GM06990 (cell line): ENCODE data around the gene FBN1.

Experiments
- DNase-seq: peaks from one replicate; pipeline ENCODE4 v3.0.0-alpha.2; 2011; ENCODE audit not compliant: insufficient read length; ENCODE audit errors: extremely low read depth
- H3K27me3 ChIP-seq: replicated peaks from 2 replicates; pipeline ENCODE4 v1.6.0; 2011; ENCODE audit warnings: low read length; ENCODE audit not compliant: control insufficient read depth, insufficient read depth
- H3K36me3 ChIP-seq: 2 replicates; pipeline ENCODE4 v1.5.1; 2011; ENCODE audit warnings: low read length; ENCODE audit not compliant: control insufficient read depth, insufficient read depth
- H3K4me3 ChIP-seq: replicated peaks from 2 replicates; pipeline ENCODE4 v1.5.1; 2011; ENCODE audit warnings: low read depth, mild to moderate bottlenecking, control low read depth, low read length
- TF ChIP-seq, protein P1 (sequence below): IDR thresholded peaks from 2 replicates; pipeline ENCODE4 v1.5.1; 2011; ENCODE audit warnings: low read length, control low read depth, mild to moderate bottlenecking, inconsistent platforms; ENCODE audit not compliant: insufficient read depth, poor library complexity, severe bottlenecking

Gene FBN1

DNA sequence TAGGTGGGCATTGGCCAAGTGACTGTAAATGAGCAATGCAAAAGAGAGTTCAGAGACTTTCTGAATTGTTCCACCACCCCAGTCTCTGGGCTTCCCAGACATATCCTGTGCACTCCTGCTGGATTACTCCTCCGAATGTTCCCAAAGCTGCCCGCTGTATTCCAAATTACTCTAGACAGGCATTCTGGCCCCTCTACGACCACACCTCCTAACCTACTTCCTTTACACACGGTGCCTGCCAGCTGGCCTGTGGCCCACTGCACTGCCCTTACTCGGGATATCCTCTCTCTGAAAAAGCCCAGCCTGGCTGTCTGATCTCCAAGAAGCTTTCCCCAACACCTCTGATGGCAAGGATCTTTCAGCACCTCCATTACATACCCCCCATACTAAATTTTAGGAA lies 247.7 kb downstream of the FBN1 start:
- H3K36me3 ChIP-seq = no peaks in the 10 kb centered on the region
- H3K4me3 ChIP-seq = no peak overlapping the region
- TF ChIP-seq, protein P1, sequence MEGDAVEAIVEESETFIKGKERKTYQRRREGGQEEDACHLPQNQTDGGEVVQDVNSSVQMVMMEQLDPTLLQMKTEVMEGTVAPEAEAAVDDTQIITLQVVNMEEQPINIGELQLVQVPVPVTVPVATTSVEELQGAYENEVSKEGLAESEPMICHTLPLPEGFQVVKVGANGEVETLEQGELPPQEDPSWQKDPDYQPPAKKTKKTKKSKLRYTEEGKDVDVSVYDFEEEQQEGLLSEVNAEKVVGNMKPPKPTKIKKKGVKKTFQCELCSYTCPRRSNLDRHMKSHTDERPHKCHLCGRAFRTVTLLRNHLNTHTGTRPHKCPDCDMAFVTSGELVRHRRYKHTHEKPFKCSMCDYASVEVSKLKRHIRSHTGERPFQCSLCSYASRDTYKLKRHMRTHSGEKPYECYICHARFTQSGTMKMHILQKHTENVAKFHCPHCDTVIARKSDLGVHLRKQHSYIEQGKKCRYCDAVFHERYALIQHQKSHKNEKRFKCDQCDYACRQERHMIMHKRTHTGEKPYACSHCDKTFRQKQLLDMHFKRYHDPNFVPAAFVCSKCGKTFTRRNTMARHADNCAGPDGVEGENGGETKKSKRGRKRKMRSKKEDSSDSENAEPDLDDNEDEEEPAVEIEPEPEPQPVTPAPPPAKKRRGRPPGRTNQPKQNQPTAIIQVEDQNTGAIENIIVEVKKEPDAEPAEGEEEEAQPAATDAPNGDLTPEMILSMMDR = no peak
- no peak for DNase-seq
- H3K27me3 ChIP-seq = no peaks in the 10 kb centered on the region

GRCh38 chr15:48396020-48396419 lies 249.5 kb downstream of the FBN1 start:
- TF ChIP-seq, protein P1 = no peak
- no peak for DNase-seq
- H3K4me3 ChIP-seq = no peak overlapping the region

DNA sequence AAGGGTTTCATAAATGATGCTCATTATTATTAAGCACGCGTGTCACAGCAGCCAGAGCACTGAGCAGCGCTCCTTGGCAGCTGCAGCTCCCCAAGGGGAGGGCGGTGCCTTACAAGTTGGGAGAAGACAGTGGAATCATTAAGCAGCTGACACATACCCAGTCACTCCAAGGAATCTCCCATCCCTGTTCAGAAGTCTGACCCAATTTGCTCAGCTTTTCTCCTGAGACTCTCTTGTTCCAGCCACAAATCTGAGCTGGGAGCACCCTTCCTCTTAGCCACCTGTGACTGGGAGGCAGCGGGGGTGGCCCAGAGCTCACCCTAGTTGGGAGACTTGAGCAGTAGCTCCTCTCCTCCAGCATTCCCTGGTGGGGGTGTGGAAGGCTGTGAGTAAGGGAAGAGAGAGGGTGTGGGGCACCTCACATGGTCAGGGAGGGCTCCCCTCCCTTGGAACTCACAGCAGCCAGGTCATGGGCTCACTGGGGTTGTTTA lies 249.9 kb downstream of the FBN1 start:
- Histone ChIP-seq H3K4me3 (no peak overlapping the region), H3K36me3 (no peaks in the 10 kb centered on the region), H3K27me3 (no peaks in the 10 kb centered on the region)
- no peak for DNase-seq
- TF ChIP-seq, protein P1 = no peak

More at GRCh38 chr15:48396020-48396419, 249.5 kb downstream of the FBN1 start:
- Histone ChIP-seq H3K27me3 (no peaks in the 10 kb centered on the region), H3K36me3 (no peaks in the 10 kb centered on the region)

DNA sequence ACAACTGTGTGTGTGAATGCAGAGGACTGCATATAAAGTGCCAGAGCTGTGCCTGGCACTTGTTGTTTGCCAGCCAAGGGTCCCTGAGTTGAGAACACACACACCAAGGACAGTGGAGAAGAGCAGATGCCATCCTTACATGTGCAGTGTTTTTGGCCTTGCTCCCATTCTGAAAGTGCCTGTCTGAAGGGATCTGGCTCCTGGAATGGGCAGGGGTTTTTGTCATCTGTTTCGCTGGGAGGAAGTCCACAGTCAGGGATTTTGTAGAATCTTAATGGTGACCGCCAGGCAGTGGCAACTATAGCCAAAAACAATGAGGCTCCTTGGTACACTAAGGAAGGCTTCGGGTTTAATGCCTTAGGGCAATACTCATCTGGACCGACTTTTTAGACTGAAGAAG lies 250.5 kb downstream of the FBN1 start:
- Histone ChIP-seq H3K36me3 (no peaks in the 10 kb centered on the region), H3K4me3 (no peak overlapping the region), H3K27me3 (no peaks in the 10 kb centered on the region)
- no peak for DNase-seq
- TF ChIP-seq, protein P1 = no peak

GRCh38 chr15:48393645-48394506 lies 251.6 kb downstream of the FBN1 start:
- TF ChIP-seq, protein P1 = no peak
- no peak for DNase-seq
- H3K27me3 ChIP-seq = no peaks in the 10 kb centered on the region
- no peak overlapping the region for H3K4me3 ChIP-seq
- H3K36me3 ChIP-seq = no peaks in the 10 kb centered on the region
